HG02610 (cell line): ENCODE measurements around the gene EGFL7.
"Not testable (repeated sequence)": the region's sequence is repeated elsewhere in the genome, so short reads cannot be mapped to it uniquely, and the experiment has no call there.

ENCODE experiments used
- ATAC-seq: cut with Tn5 transposase; IDR thresholded peaks from one replicate; pipeline ENCODE4 v1.9.1; 2021; ENCODE audit warnings: mild to moderate bottlenecking, moderate library complexity; ENCODE audit not compliant: unreplicated experiment

EGFL7 gene

DNA sequence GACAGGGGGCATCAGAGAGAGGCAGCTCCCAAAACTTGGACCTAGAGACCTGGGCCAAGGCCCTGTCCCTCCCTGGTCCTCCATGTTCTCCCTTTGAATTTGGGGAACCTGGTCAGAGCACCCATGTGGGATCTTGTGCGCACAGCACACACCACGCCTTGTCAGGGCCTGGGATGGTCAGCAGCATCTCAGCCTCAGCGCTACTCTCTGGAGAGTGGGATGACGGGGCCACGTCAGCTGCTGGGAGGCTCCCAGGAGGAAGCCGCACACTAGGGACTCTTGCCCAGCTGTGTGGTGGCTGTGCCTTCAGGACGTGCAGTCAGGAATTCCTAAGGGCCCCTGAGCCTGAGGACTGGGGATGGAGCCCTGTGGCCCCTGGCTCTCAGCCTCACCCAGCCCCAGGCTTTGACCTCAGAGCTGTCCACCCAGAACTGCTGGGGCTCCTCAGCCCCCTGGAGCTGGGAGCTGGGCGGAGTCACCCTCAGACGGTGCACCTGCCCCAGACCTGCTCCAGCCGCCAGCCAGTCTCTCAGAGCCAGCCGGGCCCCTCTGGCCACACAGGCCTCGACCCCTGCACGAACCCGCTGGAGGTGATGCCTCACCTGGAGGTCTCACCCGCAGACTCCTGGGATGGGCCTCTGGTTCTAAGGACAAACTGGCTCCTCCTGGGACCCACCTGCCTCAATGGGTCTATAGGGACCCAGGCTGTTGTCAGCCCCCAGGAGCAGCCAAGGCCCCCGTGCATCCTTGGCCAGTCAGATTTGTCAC is 38.3 kb upstream of the EGFL7 start:
- ATAC-seq, result no peak

- ATAC-seq, result no peak
Measured at GRCh38 chr9:136625101-136626065, 37.3 kb upstream of the EGFL7 start.

GRCh38 chr9:136626066-136626725 is 36.5 kb upstream of the EGFL7 start:
- no peak for ATAC-seq

DNA sequence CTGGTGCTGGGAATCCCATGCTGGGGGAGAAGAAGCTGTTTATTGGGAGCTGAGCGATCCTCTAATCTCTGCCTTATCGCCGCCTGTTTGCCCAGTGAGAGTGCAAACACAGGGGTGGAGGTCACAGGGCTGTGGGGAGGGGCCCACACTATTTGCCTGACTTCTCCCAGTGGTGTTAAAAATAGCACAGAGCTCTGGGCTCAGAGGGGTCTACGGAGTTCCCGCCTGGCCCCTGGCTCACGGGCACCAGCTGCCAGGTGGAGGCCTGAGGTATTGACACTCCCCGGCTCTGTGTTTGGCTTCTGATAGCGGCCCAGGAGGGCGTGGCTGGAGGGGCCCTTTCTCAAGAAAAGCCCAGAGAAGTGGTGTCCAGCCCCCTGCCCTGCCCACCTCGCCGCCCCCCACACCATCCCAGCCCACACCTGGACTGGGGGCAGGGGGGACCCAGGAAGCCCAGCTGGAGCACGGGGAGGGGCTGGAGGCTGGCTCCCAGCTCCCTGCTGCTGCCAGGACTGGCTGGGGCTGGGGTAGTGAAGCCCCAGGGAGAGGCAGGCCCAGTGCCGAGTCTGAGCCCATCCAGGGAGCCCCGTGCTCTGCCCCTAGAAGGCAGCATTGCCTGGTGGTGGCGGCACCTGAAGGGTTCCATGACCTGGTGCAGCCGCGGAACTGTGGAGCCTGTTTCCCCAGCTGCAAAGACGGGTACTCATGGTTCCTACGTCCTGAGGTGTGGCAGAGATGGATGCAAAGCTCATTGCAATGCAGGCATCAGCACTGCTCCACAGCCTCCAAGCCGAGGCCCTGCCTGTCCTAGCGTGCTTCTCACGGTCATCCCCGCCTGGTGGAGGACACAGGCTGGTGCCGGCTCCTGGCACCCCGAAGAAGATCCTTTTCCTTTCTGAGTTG is 35.7 kb upstream of the EGFL7 start:
- no peak for ATAC-seq

GRCh38 chr9:136627703-136628102 is 35.0 kb upstream of the EGFL7 start:
- no peak for ATAC-seq

DNA sequence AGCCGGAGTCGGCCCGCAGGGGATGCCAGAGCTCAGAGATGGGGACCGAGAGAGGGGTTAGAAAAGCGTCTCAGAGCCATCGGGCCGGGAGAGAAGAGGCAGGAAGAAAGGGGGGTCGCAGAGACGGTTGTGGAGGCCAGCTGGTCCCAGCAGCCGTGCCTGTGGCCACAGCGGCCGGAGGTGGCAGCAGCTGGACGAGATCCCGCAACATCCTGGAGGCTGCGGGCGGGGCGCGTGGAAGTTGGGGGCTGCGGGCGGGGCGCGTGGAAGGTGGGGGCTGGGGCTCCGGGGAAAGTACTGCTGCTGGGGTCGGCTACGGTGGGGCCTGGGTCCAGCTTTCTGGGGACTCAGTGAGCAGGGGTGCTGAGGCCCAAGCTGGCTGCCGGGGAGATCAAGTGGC is 34.4 kb upstream of the EGFL7 start:
- no peak for ATAC-seq

- no peak for ATAC-seq
Measured at GRCh38 chr9:136629001-136629878, 33.5 kb upstream of the EGFL7 start.

DNA sequence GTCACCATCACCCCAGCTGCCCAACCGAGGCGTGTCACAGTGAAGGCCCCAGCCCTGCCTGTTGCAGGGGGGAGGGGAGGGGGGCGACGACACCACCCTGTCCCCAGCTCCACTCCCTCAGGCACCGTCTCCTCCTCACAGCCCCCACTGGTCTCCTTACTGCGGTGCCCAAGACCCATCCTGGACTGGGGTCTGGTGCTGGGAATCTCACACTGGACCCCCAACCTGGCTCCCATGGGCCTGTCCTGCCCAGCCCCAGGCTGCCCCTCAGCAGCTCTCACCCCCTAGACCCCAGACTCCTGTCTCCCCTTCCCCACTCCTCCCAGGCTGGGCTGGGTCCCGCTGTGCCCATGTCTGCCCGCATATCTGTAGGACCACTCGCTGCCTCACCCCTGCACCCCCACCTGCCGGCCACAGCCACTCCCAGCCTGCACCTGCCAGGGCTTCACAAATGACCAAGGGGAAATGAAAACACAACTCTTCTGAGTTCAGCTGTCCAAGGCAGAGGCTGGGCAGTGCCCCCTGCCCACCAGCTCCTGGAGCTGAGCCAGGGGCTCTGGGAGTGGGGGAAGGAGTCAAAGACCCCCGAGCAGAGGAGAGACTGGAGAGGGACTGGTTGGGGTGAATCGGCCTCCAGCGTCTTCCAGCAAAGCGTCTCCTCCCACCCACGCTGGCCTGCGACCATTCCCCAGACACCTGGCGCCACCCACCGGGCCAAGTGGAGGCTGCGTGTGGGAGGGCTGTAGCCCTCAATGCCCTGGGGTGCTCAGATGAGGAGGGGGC is 32.6 kb upstream of the EGFL7 start:
- no peak for ATAC-seq

GRCh38 chr9:136630662-136630992 is 32.1 kb upstream of the EGFL7 start:
- no peak for ATAC-seq

DNA sequence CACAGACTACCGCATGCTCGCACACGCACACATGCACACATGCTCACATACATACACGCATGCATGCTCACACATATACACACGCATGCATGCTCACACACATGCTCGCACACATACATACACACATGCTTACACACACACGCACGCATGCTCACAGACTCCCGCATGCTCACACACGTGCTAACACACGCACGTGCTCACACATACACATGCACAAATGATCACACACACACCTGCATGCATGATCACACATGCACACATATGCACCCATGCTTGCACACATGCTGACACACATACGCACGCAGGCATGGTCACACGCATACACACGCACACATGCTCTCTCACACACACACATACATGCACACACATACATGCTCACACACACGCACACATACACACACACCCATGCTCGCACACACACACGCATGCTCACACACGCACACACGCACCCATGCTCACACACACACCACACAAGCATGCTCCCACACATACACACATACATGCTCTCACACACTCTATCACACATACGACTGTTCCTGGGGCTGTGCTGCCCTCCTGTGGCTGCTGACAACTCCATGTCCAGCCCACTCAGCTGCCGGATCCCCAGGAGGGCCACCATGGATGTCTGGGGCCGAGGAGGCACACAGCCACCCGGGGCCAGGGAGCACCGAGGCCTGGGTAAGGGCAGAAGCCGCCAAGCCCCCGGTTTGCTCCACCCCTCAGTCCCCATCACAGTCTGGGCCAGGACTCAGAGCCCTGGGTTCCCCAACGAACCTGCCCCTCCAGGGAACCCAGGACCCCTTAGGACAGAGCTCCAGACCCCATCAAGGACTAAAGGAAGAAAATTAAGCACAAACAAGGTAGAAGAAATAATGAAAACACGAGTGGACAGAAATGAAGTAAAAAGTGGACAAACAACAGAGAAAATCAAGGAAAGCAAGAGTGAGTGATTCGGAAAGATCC is 31.4 kb upstream of the EGFL7 start:
- no peak for ATAC-seq

DNA sequence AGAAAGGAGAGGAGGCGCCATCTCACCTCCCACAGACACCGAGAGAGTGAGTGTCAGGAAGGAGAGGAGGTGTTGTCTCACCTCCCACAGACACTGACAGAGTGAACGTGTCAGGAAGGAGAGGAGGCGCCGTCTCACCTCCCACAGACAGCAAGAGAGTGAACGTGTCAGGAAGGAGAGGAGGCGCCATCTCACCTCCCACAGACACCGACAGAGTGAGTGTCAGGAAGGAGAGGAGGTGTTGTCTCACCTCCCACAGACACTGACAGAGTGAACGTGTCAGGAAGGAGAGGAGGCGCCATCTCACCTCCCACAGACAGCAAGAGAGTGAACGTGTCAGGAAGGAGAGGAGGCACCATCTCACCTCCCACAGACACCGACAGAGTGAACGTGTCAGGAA is 30.6 kb upstream of the EGFL7 start:
- ATAC-seq, result not testable (repeated sequence)

GRCh38 chr9:136632491-136633106 is 30.1 kb upstream of the EGFL7 start:
- not testable (repeated sequence) for ATAC-seq

DNA sequence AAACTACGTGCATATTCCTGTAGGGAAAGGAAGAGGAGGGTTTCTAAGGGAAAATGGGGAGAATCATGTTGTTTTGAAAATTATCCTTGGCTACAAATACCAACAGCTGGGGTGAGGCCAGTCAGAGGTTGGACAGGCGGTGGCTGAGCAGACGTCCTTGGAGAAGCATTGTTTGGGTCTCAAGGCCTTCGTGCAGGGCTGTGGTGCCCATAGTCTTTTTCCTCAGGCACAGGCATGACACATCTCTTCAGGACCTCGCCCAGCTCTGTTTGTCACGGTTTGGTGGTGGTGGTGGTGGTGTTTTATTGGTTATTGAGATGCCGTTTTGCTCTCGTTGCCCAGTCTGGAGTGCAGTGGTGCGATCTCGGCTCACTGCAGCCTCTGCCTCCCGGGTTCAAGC is 27.8 kb upstream of the EGFL7 start:
- ATAC-seq, result no peak

DNA sequence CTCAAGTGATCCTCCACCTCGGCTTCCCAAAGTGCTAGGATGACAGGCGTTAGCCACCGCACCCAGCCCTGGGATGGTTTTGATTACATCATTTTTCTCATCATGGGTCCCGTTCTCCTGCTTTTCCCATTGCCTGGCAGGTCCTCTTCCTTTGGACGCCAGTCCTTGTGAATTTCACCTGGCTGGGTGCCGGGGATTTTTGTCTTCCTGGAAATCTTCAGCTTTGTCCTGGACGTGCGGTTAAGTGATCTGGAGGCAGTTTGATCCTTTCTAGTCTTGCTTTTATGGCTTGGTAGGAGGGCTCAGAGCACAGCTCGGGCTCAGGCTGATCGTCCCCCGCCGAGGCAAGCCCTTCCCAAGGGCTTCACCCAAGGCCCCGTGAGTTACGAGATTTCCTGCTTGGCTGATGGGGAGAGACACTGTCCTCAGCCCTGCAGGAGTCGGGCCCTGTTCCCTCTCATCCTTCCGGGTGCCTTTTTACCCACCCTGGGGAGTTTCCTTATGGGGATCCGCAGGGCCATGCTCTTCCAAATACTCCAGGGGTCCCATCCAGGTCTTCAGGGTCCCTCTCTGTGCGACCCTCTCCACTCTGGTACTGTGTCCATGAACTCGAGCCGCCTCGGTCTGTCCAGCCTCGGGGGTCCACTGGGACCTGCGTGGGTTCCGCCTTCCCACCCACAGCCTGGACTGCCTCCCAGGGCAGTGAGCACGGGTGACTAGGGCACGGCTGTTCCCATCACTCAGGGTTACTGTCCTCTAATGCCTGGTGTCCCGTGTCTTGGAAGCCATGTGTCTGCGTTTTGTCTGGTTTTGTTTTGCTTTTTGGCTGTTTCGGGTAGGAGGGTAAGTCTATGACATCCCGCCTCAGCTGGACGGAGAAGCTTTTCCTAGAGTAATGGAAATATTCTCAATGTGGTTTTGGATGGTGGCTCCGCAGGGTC is 22.3 kb upstream of the EGFL7 start:
- ATAC-seq, result no peak

DNA sequence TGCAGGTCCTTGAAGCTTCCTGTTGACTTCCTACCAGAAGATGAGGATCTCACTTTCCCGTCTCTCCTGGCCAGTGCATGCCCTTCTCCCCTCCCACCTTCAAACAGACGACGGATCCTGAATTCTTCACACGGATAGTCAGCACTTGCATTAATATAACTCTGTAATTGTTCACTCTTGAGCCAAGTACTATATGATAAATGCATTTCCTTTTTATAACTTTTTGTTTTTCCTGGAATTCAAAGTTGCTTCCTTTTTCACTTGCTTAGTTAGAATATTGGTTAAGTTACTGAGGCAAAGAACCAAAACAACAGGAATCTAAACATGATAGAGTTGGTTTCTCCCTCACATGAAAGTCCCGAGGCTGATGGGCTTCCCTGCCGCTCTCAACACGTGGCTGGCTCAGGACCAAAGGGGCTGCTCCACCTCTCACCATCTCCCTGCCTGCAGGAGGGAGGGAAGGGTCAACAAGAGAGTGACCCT is 20.2 kb upstream of the EGFL7 start:
- no peak for ATAC-seq
